ENCODE data around the gene ZCCHC7. TPM values are rescaled to one million over a fixed set of nuclear protein-coding genes. Genes with fewer than 3 reads are reported as not detected.

ZCCHC7 gene
- total RNA-seq, 1 donor from 2014 or later, result 23.4 TPM

DNA sequence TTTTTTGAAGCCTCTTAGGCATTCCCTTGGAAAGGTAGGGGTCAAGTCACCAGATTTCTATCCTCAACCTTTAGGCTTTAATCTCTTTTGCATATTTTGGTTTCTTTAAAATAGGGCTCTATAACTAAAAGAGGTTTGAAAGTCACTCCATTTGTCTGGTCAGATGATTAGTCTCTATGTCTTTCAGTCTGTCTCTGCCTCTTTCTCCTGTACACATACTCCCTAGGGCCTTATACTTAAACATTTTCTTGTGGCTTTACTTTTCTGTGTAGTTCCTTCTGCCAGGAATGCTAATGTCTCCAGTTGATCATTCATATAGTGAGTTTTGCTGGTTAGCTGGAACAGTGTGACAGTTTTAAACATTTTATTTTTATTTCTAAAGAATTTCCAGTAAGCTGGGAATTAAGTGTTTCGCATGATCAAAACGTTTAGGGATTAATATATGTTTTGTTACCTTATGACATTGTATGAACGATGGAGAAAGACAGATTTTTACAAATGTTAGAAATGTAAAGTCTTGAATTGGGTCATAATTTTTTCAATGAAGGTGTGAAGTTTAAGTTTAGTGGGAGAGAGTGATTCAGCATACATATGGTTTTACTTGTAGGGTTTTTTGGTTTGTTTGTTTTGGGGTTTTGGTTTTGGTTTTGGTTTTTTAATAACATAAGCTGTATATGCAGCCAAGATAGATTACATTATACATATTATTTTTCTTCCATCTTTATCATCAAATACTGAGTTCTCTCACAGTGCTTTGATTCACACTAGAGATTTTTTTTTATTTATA lies 90.6 kb downstream of the ZCCHC7 start:
- DNase-seq, result no peak

DNA sequence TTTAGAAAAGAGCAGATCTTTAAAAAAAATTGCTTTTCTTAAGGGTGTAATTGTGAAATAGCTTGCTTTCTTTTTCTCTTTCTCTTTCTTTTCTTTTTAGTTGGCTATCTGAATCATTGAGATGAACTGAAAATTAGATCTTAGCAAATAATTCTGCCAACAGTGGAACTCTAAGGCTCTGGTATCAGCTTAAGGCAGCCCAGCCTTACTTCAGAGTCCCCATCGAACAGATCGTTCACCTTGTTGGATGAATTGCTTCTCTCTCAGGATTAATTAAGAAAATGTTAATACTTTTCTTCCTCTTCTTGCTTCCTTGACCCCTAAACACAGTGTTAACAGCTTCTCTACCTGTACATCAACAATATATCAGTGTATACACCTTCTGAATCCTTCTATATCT lies 92.1 kb downstream of the ZCCHC7 start:
- no peak for DNase-seq

DNA sequence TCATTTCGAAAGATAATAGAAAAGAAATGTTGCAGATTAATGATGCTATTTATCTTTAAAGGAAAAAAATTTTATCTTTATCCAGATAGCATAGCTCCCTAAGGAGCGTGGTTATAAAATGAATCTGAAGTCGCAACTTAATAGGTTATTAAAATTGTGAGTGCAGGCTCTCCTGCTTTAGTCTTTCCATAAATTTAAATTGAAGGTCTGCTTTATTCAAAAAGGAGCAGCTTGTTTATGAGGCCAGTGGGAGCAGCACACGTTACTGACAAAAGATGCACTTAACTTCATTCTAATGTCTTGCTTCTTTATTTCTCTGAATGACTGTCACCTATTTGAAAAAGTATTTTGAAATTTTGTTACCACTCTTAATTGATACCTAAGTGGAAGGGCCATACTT lies 95.0 kb downstream of the ZCCHC7 start:
- no peak for DNase-seq

DNA sequence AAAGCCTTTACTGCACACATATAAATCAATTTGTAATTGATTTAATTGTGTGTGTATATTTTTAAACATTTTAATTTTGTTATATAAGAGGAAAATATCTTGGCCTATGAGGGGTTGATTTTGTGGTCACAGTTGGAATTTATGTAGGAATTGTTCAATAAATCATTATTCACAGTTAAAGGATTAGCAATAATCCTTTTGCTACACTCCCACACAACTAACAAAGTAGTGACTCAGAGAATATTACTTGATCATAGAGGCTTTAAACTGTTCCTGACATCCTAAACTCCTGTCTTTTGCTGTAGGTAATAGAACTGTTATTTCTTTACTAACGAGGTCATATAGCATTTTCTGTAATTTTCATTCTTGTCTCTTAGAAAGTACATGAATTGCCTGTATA lies 95.5 kb downstream of the ZCCHC7 start:
- DNase-seq, result no peak

DNA sequence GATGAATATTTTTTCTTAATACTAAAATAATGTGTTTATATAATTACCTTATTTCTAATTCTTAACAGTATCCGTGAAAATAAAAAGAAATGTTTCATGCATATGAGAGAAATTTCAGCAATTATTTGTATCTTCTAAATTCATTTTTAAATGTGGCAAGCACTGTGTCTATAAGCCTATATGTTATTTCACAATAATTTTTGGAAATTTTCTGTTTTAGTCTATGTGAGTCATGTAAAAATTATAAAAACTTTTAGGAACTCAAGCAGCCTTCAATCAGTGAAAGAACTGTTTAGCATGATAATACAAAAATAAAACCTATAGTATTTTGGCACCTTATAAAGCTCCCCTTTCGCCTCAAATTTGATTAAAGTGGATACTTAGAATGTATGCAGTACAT lies 96.8 kb downstream of the ZCCHC7 start:
- no peak for DNase-seq

DNA sequence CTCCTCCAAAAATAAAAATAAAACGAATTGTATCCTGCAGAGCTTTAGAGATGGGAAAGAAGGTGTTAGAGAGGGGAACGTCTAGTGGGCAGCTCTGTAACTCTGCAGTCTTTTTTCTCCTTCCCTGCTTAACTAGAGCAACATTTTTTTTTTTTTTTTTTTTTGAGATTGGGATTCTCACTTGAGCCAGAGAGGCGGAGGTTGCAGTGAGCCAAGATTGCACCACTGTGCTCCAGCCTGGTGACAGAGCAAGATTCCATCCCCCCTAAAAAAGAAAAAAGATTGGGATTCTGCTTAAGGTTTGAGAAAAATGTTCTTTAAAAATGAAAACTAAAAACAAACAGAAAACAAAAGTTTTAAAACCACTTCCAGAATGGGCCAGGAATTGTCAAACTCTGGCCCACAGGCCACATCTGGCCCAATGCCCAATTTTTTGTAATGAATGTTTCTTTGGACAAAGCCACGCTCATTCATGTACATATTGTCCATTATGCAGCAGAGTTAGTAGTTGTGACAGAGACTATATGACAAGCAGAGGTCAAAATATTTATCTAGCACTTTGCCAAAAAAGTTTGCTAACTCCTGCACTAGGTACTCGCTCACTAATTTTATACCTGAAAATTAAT lies 98.5 kb downstream of the ZCCHC7 start:
- DNase-seq, result no peak

DNA sequence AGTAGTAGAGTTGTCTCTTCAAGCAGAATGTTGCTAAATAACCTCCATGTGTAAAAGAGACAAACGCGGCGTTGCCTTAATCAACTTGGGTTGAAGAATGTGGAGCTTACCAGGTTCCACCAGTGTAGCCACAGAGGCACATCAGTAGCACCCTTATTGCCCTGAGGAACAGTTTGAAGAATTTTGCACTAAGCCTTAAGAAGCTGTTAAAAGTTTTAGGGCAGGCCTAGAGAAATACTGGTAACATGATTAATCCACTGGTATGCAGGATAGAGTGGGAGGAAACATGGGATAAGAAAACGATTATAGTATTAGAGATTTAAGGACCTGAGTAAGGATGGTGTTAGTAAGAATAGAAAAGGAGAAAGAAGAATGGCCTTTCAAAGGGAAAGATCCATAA lies 100.6 kb downstream of the ZCCHC7 start:
- DNase-seq, result no peak

DNA sequence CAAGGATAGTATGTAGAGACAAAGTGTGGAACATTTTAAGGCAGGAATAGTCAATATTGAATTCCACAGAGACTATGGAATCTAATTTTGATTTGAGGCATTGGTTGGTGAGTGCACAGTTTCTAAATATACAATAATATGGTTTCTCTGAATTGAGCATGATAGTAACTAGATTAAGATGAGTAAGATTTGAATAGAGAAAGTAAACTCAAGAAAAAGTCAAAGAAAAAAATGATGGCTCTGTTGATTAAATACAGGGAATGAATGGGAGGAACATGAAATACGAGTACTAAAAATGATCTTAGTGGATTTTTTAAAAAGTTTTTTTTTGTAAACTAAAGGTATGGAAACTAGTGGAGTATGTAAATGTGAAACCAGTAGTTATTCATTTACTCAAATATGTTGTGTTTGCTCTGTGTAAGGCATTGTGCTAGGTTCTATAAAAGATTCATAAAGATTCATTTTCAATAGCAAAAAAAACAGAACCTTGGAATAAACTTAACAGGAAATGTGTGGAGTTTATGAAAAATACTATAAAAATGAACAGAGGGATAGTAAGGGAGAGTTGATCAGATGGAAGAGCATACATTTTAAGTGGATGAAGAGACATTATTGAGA lies 101.2 kb downstream of the ZCCHC7 start:
- DNase-seq, result no peak

DNA sequence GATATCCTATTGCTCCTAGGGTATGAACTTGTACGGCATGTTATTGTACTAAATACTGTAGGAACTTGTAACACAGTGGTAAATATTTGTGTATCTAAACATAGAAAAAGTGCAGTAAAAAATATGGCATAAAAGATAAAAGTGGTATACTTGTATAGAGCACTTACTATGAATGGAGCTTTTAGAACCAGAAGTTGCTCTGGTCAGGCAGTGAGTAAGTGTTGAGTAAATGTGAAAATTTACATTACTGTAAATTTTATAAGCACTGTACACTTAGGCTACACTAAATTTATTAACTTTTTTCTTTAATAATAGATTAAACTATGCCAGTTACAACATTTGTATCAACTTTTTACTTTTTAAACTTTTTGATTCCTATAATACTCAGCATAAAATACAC lies 109.1 kb downstream of the ZCCHC7 start:
- DNase-seq, result no peak

DNA sequence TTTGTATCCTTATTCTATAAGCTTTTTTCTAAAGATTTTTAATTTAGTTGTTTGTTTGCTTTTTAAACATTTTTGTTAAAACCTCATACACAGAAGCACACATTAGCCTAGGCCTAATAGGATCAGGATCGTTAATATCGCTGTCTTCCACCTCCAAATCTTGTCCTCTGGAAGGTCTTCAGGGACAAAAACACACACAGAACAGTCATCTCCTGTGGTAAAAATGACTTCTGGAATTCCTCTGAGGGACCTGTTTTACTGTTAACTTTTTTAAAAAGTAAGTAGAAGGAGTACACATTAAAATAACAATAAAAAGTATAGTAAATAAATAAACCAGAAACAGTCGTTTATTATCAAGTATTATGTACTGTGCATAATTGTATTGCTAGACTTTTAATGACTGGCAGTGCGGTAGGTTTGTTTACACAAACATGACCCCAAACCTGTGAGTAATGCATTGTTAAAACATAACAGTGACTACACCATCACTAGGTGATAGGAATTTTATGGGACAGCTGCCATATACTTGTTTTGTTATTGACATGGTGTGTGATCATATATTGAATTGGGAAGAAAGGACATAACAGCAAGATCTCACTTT lies 109.6 kb downstream of the ZCCHC7 start:
- no peak for DNase-seq

DNA sequence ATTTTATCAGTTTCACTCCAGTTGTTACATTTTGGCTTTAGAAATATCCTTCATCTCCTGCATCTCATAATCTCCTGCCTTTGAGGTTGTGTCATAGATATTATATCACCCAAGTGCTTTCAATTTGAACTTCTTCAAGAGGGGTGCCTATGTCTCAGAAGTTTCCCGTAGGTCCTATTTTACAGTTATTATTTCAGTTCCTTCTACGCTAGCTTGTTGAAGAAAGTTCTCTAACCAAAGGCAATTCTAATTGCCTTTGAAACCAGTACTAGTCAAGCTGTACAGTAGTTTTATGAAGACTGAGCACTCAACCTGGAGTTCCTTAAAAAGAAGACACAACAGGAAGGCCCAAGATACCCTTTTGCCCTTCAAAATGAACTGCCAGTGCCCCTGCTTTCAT lies 116.4 kb downstream of the ZCCHC7 start:
- no peak for DNase-seq

DNA sequence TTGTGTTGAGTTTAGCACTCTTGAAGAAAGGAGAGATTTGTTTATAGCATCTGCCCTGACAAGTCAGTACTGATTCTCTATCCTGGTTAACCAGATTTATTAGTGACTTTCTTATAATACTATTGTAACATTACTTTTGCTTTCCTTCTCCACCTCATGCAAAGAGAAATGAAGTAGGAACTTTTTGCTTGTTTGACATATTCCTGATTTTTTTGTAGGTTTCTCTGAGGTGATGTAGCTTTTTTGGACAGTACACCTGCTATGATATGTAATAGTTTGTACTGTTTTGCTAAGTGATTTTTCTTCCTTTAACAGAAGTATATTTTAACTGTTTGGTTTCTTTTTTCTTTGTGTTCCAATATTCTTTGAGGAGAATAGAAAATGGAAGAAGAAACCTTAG lies 117.7 kb downstream of the ZCCHC7 start:
- no peak for DNase-seq

DNA sequence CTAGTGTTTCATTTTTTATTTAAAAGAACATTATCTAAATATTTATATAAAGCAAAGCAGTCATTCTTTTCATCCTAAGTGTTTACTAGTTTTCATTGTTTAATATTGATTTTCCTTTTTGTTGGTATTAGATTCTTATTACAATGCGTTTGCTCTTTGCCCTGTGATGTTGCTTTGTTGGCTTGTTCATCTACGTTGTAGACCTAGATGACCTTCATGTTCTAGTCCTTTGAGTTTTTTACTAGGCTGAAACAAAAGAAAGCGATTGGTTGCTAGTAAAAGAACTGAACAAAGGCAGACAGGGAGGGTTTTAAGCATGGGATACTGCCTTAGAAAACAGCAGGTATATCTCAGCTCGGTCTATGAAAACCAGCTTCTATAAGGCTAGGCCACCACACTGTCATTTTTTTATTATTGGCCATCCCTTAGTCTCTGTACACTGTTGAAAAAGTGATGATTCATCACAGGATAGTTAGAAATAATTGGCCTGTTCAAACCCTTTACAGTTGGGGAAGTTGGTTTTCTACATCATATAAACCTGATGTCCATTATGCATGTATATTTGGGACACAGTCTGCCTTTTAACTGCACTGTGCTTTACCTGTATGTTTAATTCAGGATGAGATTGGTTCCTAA lies 119.0 kb downstream of the ZCCHC7 start:
- DNase-seq, result no peak

DNA sequence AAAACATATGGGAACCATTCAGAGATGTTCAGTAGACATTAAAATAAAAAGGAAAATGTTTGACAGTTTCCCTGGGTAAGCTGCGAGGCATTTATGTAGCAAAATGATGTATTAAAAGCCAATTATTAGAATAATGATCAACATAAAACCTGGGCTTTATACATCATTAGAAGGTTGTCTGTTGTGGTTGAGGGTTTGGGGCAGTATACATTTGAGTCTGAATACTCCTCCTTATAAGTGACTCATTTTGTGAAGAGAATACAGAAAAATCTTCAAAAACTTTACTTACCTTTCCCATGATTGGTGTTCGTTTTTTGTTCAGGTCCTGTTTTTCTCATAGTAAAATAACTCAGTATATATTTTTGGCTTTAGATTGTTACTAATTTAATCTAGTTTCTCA lies 119.5 kb downstream of the ZCCHC7 start:
- DNase-seq, result no peak

DNA sequence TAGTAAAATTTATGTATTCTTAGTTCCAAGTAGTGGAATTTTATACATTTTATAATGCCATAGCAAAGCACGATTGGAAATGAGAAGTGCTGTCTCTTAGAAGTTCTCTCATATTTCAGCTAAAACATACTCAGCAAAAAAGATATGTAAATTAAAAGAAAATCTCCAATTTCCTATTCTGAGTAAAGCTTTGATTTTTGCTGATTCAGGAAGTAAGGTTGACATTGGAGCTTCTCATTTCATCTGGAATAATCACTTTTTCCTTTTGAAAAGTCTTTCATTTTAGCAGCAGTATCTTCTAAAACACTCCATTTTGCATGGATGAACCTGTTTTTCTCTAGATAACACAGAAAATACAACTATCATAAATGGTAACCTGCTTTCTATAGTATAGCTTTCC lies 121.0 kb downstream of the ZCCHC7 start:
- DNase-seq, result no peak

DNA sequence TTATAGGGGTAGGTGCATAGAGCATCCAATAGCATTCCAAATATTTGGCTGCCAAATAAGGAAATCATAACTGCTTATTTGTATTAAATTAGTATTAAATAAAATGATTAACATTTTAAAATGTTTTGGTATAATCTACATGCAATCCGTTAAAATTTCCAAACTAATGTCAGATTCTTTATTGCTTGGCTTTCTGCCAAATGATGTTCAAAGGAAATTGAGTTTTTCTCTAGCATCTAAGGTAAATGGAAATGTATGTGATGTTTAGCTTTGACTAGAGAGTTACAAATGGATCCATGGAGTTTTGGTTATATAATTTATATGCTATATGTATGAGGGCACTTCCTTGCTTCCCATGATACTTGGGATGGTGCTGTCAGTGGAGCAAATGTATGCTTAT lies 121.7 kb downstream of the ZCCHC7 start:
- DNase-seq, result no peak

DNA sequence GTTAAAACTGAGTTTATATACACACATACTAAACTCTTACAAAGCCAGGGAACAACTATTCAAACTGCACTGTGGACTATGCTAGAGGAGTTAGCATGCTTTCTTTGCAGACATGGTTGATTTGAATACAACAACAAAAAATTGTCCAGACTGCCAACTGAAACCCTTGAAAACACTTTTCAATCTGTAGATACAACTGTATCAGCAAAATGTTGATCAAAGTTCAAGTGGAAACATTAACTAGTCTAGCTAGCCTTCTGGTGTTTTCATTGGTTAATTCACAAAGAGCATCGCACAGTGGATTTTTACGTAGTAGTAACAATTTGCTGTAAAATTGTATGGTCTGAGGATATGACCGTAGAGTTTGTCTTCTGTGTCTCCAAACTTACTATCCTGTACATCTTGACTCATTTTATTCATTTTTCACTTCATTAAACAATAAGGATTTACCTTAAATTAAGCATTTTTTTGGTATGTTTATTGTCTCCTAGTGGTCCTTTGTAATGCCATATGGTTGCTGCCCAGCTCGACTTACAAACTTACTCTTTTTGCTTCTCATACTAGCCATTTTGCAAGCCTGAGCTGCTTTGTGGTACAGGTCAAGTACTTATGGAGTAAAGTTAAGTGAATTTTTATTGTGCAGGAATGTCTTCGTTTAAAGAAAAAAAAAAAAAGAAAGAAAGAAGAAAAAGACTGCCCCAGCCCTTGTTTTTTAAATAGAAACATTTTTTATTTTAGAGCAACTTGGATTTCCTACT lies 123.4 kb downstream of the ZCCHC7 start:
- no peak for DNase-seq

DNA sequence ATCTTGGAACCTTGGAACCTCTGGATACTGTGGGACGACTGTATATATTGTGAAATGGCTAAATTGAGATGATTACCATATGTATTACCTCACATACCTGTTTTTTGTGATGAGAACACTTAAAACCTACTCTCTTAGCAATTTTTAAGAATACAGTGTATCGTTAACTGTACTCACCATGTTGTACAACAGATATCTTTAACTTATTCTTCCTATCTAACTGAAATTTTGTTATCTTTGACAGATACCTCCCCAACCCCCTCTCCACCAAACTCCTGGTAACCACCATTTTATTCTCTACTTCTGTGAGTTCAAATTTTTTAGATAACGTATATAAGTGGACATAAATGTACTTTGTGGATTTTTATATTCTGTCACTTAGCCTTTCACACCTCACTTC lies 126.5 kb downstream of the ZCCHC7 start:
- DNase-seq, result no peak

DNA sequence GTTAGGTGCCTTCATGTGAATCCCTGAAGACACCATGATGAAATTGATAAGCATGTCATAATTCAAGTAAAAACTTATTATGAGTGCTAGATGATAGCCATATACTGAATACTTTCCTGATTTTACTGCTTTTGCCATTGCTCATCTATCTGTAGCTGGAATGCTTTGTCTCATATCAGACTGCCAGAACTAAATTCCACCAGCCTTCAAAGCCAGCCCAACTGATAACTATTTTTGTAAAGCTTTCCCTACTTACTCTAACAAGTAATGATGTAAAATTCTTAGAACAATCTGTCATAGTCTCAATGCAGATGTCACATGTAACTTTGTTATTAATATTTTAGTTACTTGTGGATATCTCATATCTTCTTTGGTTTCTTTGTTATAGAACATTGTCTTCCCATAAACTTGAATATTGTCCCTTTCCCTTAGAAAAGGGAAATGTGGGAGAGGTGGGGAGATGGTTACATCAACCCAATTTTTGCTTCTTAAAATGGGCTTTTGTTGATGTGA lies 128.3 kb downstream of the ZCCHC7 start:
- no peak for DNase-seq

DNA sequence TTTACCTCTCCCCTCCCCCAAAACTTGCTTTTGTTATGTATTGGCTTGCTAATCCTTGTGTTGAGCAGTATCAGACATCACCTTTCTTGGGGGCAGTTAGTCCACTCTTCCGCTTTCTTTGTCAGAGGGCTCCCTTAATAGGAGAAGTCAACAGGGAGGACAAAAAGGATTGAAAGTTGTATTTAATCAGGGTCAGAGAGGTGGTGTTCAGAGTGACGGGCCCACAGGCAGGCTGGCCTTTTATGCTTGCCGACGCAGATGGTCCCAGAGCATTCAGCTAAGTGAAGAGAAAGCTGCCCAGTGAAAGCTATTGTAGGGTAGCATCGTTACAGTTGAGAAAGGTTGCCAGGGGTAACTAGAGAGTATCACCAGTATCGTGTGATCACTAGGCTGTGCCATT lies 131.1 kb downstream of the ZCCHC7 start:
- DNase-seq, result no peak

DNA sequence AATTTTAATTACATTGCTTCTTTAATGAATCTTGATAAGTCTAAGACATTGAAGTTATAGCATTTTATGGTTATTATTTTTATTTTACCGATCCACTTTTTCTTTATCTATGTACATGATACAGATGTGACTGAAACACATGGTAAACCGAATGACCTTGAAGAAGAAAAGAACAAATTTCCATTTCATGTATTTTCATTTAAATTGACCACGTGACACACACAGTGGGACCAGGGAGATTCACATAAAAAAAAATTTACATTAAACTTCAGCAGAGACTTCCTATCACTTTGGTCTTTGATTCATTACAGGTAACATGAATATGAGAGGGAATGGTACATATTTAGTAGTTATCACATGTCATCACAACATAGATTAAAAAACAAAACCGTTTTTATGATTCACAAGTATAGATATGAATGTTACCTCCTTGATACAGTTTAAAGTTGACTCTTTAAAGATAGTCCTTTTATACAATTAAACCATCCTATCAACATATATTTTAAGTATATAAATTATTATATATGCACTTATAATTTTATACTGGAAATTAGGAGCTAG lies 133.1 kb downstream of the ZCCHC7 start:
- DNase-seq, result no peak

DNA sequence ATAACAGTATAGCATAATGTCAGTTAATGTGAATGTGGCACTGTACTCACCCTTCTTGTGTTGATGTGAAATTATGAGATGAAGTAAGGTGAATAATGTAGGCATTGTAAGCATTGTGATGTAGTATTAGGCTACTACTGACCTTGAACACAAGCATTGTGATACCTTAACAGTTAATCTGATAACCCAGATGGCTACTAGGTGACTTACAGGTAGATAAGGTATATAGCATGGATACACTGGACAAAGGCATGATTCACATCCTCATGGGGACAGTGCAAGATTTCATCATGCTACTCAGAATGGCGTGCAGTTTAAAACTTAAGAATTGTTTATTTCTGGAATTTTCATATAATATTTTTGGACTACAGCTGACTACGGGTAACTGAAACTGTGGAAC lies 134.8 kb downstream of the ZCCHC7 start:
- no peak for DNase-seq

Measured in tongue (tissue), 2 donors.